Fibroblast of lung (primary cell): Measurements from ENCODE around the gene TPCN2. TPM values are rescaled to one million over a fixed set of nuclear protein-coding genes. Genes with fewer than 3 reads are reported as not detected.

Source experiments
- DNase-seq, 2 donors: peaks; one replicate each; pipeline versions ENCODE4 v3.0.0 to v3.0.0-alpha.2; 2010; ENCODE audit warnings: low read depth in 2 of 2
- H2AFZ ChIP-seq: 2 replicates; pipeline ENCODE4 v1.5.1; 2012; ENCODE audit warnings: low read length, control low read depth, inconsistent platforms
- H3K27ac ChIP-seq: 2 replicates; pipeline ENCODE4 v1.5.1; 2011; ENCODE audit warnings: low read length, control low read depth; ENCODE audit not compliant: insufficient read depth
- H3K27me3 ChIP-seq: 2 replicates; pipeline ENCODE4 v1.5.1; 2011; ENCODE audit warnings: mild to moderate bottlenecking, low read length; ENCODE audit not compliant: control insufficient read depth, insufficient read depth
- H3K36me3 ChIP-seq: 2 replicates; pipeline ENCODE4 v1.5.1; 2011; ENCODE audit warnings: low read length; ENCODE audit not compliant: control insufficient read depth, insufficient read depth
- H3K4me1 ChIP-seq: 2 replicates; pipeline ENCODE4 v1.5.1; 2011; ENCODE audit warnings: low read length; ENCODE audit not compliant: control insufficient read depth, insufficient read depth; ENCODE audit errors: extremely low read depth
- H3K4me2 ChIP-seq: 2 replicates; pipeline ENCODE4 v1.5.1; 2011; ENCODE audit warnings: low read length, control low read depth; ENCODE audit not compliant: insufficient read depth; ENCODE audit errors: extremely low read depth
- H3K4me3 ChIP-seq, 4 experiments: fragments of 200-600 bp in 1 of 4; sonication (generic) in 1 of 4; replicated peaks in 1 of 4; 2 replicates each; pipeline ENCODE4 v1.5.1; 2011 to 2016; ENCODE audit warnings: low read length in 4 of 4, low read depth in 3 of 4, mild to moderate bottlenecking in 3 of 4, control low read depth in 2 of 4, inconsistent platforms in 1 of 4, mixed read lengths in 1 of 4; ENCODE audit not compliant: insufficient read depth in 1 of 4; ENCODE audit errors: control extremely low read depth in 1 of 4
- H3K79me2 ChIP-seq: 2 replicates; pipeline ENCODE4 v1.5.1; 2012; ENCODE audit warnings: mild to moderate bottlenecking, low read length, inconsistent platforms; ENCODE audit not compliant: control insufficient read depth, insufficient read depth
- H3K9ac ChIP-seq: 2 replicates; pipeline ENCODE4 v1.5.1; 2011; ENCODE audit warnings: mild to moderate bottlenecking, low read length, control low read depth; ENCODE audit not compliant: insufficient read depth
- H3K9me3 ChIP-seq: 2 replicates; pipeline ENCODE4 v1.5.1; 2012; ENCODE audit warnings: low read depth, low read length; ENCODE audit not compliant: control insufficient read depth, insufficient read depth
- H4K20me1 ChIP-seq: 2 replicates; pipeline ENCODE4 v1.5.1; 2011; ENCODE audit warnings: low read length; ENCODE audit not compliant: control insufficient read depth, insufficient read depth; ENCODE audit errors: extremely low read depth
- EZH2 ChIP-seq: IDR thresholded peaks from 2 replicates; pipeline ENCODE4 v1.5.1; 2012; ENCODE audit warnings: low read length, control low read depth, mild to moderate bottlenecking; ENCODE audit errors: missing control alignments
- polyA plus RNA-seq, 2 donors: library from polyadenylated mRNA; depleted of rRNA in 1 of 2; stranded (reverse) in 1 of 2; unstranded in 1 of 2; fragments of >200 nt; gene quantifications; 2 replicates each; pipeline ENCODE4 v1.2.1, GENCODE V29; 2011 to 2012; ENCODE audit warnings: missing spikeins in 1 of 2
- total RNA-seq: library from RNA; depleted of rRNA; stranded (reverse); fragments of >200 nt; gene quantifications from 2 replicates; pipeline ENCODE4 v1.2.1, GENCODE V29; 2014
- TF ChIP-seq, protein P1 (sequence below), 2 donors: IDR thresholded peaks in 1 of 2; conservative IDR thresholded peaks in 1 of 2; 1 replicate in 1 of 2; 2 replicates in 1 of 2; pipeline ENCODE4 v1.5.1; 2011 to 2012; ENCODE audit warnings: low read length in 2 of 2, control low read depth in 1 of 2, inconsistent platforms in 1 of 2, low read depth in 1 of 2, mild to moderate bottlenecking in 1 of 2

The TPCN2 gene
- total and polyA plus RNA-seq, 2 donors (not counting 1 experiment from before 2014, with no cell fraction given), result 9.7 to 11.7 TPM

DNA sequence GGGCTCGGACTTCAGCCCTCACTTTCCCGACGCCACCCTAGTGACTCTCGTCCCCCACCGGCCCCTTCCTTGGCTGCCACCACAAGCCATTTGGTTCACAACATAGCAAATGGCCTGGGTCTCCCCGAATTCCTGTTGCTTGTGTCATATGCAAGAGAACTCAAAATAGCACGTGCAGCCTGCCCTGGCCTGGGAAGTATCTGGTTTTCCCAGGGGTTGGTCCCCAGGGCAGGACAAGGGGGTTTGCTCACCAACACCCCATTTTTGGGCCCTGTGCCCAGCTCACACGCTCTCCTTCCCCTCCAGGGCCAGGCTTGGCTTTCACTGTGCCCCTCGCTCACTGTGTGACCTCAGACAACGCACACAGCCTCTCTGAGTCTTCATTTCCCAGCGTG lies 12.8 kb upstream of the TPCN2 start:
- Histone ChIP-seq H3K27me3 (no peaks in the 10 kb centered on the region), H3K4me2 (no peak overlapping the region), H3K36me3 (no peaks in the 10 kb centered on the region), H4K20me1 (no peaks in the 10 kb centered on the region), H3K4me3 (no peak overlapping the region), H2AFZ (peak overlapping the region; percentile 37), H3K27ac (no peak overlapping the region), H3K79me2 (no peaks in the 10 kb centered on the region), H3K9me3 (no peaks in the 10 kb centered on the region), H3K9ac (no peak overlapping the region), H3K4me1 (peaks cover 12% of the 10 kb centered on the region)
- peak; percentile 30 to 80 for DNase-seq
- TF ChIP-seq, protein P1, sequence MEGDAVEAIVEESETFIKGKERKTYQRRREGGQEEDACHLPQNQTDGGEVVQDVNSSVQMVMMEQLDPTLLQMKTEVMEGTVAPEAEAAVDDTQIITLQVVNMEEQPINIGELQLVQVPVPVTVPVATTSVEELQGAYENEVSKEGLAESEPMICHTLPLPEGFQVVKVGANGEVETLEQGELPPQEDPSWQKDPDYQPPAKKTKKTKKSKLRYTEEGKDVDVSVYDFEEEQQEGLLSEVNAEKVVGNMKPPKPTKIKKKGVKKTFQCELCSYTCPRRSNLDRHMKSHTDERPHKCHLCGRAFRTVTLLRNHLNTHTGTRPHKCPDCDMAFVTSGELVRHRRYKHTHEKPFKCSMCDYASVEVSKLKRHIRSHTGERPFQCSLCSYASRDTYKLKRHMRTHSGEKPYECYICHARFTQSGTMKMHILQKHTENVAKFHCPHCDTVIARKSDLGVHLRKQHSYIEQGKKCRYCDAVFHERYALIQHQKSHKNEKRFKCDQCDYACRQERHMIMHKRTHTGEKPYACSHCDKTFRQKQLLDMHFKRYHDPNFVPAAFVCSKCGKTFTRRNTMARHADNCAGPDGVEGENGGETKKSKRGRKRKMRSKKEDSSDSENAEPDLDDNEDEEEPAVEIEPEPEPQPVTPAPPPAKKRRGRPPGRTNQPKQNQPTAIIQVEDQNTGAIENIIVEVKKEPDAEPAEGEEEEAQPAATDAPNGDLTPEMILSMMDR (conservative IDR thresholded peaks at IDR 0.05 in 1 of 2, IDR thresholded peaks at IDR 0.05 in 1 of 2; ENCODE audit: low read depth in 1 of 2, low read length in 2 of 2), result no peak
- no peak for TF ChIP-seq EZH2

DNA sequence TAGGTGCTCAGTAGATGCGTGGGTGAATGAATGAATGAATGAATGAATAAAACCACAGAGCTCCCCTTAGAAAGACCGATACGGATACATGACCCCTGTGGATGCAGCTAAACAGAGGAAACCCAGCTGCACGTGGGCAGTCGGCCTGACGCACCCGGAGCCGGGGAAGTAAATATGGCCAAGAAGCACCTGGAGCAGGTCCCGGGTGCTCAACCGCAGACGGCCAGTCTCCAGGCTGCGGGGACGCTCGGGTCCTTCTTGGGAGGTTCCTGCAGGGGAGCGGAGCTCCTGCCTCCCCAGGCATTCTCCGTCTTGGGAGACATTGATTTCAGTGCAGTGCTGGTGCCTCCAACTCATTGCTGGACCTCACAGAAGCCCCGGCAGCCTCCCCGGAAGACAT lies 11.7 kb upstream of the TPCN2 start:
- Histone ChIP-seq H2AFZ (no peak overlapping the region), H4K20me1 (no peaks in the 10 kb centered on the region), H3K9me3 (no peaks in the 10 kb centered on the region), H3K27ac (no peak overlapping the region), H3K79me2 (no peaks in the 10 kb centered on the region), H3K36me3 (no peaks in the 10 kb centered on the region), H3K4me1 (peaks cover 20% of the 10 kb centered on the region), H3K4me3 (no peak overlapping the region), H3K27me3 (no peaks in the 10 kb centered on the region), H3K4me2 (no peak overlapping the region), H3K9ac (no peak overlapping the region)
- no peak for DNase-seq
- TF ChIP-seq, protein P1 (conservative IDR thresholded peaks at IDR 0.05 in 1 of 2, IDR thresholded peaks at IDR 0.05 in 1 of 2; ENCODE audit: low read depth in 1 of 2, low read length in 2 of 2), result no peak

DNA sequence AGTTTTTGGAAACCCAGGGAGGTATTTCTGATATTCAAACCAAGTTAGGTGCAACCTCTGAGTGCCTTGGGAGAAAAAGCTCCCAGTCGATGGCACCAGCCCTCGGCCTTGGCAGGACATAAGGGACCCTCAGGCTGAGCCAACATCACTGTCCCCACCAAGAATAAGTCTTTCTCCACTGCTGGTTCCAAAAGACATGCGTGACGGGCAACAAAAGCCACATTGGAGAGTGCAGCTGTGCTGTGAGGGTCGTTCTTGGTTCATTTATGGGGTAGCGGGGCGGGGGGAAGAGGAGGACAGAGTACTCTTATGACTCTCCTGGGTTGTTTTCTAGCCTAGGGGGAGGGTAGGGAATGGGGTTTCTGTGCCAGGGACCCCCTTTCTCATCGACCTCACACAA lies 11.2 kb upstream of the TPCN2 start:
- DNase-seq, result no peak
- Histone ChIP-seq H2AFZ (no peak overlapping the region), H3K27ac (no peak overlapping the region)

More for the DNA sequence above, 11.2 kb upstream of the TPCN2 start:
- Histone ChIP-seq H4K20me1 (no peaks in the 10 kb centered on the region), H3K9me3 (no peaks in the 10 kb centered on the region), H3K27me3 (no peaks in the 10 kb centered on the region), H3K4me1 (peaks cover 20% of the 10 kb centered on the region), H3K79me2 (no peaks in the 10 kb centered on the region), H3K36me3 (no peaks in the 10 kb centered on the region), H3K4me2 (no peak overlapping the region), H3K9ac (no peak overlapping the region), H3K4me3 (no peak overlapping the region)
- no peak for TF ChIP-seq EZH2
- TF ChIP-seq, protein P1 (conservative IDR thresholded peaks at IDR 0.05 in 1 of 2, IDR thresholded peaks at IDR 0.05 in 1 of 2; ENCODE audit: low read depth in 1 of 2, low read length in 2 of 2), result no peak
